HG03159 (cell line): Measurements from ENCODE around the gene RASA1.

Experiments used
- ATAC-seq: cut with Tn5 transposase; IDR thresholded peaks from one replicate; pipeline ENCODE4 v1.9.1; 2021; ENCODE audit warnings: mild to moderate bottlenecking, moderate library complexity; ENCODE audit not compliant: unreplicated experiment

Gene RASA1

DNA sequence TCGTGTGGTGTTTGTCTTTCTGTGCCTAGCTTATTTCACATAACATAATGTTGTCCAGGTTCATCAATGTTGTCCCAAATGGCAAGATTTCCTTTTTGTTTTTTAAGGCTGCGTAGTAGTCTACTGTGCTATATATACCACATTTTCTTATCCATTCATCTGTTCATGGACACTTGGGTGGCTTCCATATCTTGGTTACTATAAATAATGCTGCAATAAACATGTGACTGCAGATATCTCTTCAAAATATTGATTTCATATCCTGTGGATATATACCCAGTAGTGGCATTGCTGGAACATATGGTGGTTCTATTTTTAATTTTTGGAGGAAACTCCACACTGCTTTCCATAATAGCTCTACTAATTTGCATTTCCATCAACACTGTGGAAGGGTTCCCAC lies 170.5 kb downstream of the RASA1 start:
- ATAC-seq = no peak
